A204.1 (cell line): ENCODE results near the gene POLR3E.

Source experiments
- FAIRE-seq: peaks from 2 replicates; lab custom pipeline; 2012; peaks lifted over from hg19 to GRCh38; lab: Jason Lieb, UNC

Gene POLR3E

DNA sequence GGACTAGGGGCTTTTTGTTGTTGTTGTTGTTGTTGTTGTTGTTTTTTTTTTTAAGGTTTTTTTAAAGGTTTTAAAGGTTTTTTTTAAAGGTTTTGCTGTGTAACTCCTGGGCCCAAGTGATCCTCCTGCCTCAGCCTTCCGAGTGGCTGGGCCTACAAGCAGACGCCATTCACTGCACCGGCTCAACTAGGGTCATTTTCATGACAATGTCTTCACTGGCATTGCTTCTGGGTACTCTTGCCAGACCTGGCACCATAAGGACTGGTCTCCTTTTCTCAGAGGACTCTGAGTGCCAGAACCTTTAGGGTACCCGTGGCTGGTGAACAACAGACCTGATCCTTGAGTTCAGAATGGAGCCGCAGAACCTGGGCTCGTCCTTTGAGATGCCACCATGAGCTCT, 20.4 kb downstream of the POLR3E start:
- no peak for FAIRE-seq

DNA sequence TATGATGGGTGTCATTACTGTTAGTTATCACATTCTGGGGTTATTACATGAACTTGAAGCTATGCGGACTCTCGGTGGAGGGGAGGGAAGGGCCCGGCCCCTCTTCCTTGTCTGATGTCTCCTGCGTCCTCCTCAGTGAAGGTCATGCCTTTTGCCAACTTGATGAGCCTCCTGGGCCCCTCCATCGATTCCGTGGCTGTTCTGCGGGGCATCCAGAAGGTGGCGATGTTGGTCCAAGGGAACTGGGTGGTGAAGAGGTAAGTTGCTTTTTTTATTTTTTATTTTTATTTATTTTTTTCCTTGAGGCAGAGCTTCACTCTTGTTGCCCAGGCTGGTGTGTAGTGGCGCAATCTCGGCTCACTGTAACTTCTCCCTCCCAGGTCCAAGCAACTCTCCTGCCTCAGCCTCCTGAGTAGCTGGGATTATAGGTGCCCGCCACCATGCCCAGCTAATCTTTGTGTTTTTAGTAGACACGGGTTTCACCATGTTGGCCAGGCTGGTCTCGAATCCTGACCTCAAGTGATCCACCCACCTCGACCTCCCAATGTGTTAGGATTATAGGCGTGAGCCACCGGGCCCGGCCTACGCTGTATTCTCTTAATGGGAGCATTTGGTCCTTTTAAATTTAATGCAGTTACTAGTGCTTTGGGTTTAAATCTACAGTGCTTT, 21.6 kb downstream of the POLR3E start:
- FAIRE-seq, result no peak

DNA sequence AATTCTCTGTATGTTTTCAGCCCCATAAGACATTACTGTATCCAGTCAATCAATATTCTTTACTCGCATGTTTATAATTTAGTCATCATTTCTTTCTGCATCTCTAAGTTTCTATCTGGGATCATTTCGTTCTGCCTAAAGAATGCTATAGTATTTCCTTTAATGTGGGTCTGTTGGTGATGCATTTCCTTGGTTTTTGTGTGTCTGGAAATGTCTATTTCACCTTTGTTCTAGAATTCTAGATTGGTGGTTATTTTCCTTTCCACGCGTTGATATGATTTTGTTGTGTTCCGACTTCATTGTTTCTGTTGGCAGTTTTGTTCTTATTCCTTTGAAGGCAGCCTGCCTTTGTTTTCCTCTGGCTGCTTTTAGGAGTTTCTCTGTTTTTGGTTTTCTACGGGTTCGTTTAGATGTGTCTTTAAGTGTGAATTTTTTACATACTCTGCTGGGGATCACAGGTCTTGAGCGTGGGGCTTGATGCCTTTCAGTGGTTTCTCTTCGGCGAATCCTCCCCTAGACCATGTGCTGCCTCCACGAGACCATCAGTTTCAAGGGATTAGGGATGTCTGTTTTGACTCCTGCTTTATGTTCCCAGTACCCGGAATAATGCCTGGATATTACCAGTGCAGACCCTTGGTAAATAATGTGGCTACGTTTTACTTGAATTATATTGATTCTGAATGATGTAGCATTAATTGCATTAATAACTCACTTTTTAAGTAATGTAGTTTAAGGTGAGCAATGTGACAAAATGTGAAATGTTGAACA, 23.5 kb downstream of the POLR3E start:
- no peak for FAIRE-seq

DNA sequence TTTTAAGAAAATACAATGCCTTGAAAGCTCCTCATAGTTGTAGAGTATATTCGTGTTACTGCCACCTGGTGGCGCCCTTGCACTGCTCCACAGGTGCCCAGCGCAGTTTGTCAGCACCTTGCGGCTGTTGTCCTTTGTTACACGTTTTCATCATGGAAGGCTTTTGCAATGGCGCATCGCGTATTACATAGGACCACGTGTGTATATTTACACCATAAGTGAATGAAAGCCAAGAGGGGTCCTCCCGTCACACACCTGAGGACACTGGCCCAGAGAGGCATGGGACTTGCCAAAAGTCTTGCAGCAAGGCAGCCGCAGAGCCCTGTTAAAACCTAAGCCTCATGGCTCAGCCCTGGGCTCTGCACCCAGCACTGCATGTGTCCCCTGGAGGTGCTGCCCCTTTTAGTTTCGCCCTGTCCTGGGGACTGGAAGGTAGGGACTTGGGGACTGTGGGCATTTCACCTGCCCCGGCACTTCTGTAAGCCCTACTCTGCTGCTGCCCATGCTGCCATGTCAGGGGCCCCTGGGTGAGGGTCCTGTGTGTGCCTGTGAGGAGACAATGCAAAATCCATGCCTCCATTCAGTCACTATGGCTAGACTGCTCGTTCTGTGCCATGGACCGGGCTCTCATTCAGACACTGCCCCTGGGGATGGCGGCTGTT, 24.3 kb downstream of the POLR3E start:
- FAIRE-seq, result peak; percentile 75

GRCh38 chr16:22322021-22322471, 24.8 kb downstream of the POLR3E start:
- no peak for FAIRE-seq

DNA sequence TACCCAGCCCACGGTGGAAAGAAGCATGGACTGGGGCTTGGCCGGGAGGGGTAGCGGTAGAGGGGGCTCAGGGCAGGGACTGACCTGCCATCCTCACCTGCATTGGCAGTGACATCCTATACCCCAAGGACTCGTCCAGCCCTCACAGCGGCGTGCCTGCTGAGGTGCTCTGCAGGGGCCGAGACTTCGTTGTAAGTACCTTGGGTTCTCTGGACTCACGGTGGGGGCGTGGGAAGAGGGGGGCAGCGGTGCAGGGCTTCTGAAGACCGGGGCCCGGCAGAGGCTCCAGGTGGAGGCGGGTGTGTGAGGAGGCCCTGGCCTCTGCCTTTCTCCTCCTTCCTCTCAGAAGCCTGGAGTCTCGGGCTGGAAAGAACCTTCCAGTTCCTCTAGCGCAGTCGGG, 25.5 kb downstream of the POLR3E start:
- FAIRE-seq, result no peak

GRCh38 chr16:22323173-22323958, 26.2 kb downstream of the POLR3E start:
- no peak for FAIRE-seq

DNA sequence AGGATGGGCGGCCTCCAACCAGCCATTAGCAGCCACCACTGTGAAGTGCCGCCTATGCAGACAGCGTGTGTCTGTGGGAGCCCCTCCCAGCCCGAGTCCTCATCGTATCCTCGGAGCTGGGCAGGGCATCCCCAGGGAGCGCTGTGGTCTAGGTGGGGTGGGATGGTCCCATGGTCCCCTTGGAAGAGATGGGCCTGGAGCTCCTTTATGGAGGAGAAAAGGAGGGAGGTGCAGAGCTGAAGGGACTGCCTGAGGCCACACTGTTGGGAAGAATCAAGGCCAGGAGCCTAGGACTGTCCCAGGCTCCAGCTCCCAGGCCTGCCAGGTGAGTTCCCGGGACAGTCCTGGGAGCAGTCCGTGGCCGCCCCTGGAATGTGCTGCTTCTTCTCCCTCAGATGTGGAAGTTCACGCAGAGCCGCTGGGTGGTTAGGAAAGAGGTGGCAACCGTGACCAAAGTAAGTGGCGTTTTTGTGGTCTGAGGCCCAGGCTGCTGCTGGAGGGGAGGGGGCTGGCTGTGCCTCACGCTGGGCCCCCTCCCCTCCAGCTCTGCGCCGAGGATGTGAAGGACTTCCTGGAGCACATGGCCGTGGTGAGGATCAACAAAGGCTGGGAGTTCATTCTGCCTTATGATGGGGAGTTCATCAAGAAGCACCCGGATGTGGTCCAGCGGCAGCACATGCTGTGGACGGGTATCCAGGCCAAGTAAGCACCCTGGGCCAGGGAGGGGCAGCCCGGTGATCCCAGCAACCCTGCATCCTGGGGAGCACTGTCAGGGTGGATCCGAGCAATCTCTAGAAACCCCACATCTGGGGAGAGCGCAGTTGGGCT, 27.0 kb downstream of the POLR3E start:
- FAIRE-seq, result no peak

DNA sequence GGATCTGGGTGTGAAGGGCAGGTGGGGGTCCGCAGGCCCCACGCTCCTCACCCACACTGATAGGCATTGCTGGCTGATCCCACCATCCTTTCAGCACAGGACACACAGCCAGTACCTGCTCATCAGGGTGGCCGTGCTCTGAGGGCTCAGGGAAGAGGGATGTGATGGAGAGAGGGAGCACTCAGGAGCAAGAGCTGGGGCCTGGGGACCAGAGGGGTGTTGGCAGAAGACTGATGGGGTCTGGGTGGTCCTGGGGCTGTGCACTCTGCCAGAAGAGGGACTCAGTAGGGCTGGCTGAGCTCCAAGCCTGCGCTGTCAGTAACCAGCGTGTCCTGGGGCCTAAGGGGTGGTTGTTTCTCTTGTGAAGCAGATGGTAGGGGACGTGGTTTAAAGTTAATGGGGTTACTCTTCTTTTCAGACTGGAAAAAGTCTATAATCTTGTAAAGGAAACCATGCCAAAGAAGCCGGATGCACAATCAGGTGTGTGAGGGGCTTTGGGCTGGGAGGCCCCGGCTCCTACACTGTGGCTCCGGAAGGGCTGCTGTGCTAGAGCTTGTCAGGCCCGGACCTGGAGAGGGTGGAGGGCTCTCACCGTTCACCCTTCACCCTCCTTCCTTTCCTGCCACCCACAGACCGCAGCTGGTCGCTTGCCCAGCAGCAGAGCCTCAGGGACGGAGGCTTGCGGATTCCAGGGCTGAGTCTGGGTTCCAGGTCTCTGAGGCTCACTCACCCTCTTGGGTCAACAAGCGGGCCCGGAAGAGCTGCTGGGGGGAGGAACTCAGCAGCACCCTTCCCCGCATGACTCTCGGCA, 27.8 kb downstream of the POLR3E start:
- no peak for FAIRE-seq

- no peak for FAIRE-seq
Measured at GRCh38 chr16:22325598-22326368, 28.6 kb downstream of the POLR3E start.

DNA sequence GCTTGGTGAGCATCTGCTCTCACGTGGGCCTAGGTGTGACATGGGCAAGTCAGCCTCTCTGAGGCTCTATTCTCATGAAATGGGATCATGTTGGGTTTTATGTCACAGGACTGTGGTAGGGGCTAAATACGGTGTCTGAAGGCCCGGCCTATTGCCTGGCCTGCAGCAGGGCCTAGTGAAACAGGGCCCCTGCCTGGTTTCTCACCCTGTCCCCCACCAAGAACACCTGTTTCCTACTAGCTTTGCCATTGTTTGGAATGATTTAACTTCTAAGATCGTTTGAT, 29.1 kb downstream of the POLR3E start:
- no peak for FAIRE-seq

DNA sequence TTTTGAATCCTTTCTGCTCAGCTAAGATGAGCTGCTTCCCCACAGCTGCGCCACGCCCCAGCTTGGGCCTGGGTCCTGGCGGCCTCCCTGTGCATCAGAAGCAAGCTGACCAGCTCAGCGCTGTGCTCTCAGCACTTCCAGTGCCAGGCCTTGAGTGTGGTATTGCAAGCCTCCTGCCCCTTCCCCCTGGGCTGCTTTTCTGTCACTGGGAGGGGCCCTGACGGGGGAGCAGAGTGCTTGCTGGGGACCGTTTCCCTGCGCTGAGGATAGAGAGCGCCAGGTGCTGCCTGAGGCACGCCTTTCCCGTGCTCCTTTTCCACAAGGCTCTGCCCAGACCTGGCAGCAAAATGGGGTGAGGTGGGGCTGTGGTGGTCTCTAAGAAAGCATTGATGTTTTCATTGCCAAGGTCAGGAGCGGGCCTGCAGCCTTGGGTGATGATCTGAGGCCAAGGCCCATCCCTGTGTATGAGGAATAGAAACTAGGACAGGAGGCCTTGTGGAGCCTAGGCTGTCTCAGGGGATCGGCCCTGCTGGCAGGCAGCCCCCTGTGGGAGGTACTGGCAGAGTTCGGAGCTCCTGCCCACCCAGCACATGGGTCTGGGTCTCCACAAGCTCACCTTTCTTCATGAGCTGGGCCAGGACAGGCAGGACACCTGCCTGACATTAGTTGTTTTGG, 29.7 kb downstream of the POLR3E start:
- no peak for FAIRE-seq

- FAIRE-seq, result no peak
Measured at GRCh38 chr16:22327446-22327775, 30.2 kb downstream of the POLR3E start.

DNA sequence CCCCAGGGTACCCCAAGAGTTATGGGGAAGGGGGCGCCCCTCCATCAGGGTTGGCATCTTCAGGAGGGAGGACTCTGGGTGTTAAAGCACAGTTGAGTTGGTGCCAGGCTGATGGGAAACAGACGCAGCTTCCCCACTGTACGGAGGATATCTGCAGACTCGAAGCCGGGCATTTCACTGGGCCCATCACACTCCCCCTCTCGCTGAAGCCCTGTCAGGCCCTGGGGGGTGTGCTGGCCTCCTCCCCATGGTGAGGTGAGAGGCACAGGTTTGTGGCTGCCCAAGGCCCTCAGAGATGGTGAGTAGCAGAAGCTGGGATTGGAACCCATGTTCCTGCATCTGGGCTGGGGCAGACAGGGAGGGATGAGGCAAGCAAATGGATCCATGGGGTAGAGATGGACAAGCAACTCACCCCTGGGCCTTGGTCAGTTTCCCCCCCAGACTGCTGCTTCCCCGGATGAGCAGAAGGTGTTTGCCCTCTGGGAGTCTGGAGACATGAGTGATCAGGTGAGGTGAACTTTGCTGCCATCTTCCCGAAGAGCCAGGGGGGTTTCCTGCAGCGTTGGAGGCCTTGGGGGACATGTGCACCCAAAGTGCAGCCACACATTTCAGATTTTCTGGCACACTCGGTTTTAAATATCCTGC, 31.0 kb downstream of the POLR3E start:
- no peak for FAIRE-seq

- no peak for FAIRE-seq
Measured at GRCh38 chr16:22329199-22329695, 32.0 kb downstream of the POLR3E start.

GRCh38 chr16:22330326-22330725, 33.1 kb downstream of the POLR3E start:
- FAIRE-seq, result no peak

- FAIRE-seq, result no peak
Measured at GRCh38 chr16:22333457-22333994, 36.3 kb downstream of the POLR3E start.

DNA sequence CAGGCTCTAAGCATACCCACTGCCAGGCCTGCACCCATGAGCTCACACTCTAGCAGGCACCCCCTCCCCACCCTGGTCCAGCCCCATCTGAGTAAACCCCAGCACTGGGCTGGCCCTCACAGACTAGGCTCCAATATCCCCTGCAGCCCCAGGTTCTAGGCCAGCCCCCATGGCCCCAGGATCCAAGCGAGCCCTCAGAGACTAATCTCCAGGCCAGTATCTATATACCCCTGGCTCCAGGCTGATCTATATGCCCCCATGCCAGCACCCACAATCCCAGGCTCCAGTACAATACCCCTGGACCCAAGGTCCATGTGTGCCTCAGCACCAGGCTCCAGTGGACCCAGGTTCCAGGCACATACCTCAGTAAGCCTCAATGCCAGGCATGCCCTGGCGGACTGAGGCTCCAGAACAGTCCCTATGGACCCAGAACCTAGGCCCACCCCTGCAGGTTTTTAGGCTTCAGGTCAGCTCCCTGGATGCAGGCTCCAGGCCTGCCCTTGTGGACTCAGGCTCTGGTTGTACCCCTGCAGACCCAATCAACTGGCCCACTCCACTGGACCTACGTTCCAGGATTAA, 38.5 kb downstream of the POLR3E start:
- no peak for FAIRE-seq
